Heart left ventricle (tissue), 16 donors: ENCODE data around the gene SMAGP. TPM values are rescaled to one million over a fixed set of nuclear protein-coding genes. Genes with fewer than 3 reads are reported as not detected.

Source experiments
- ATAC-seq, 4 donors: fragments of 200-7000 bp; cut with Tn5 transposase; one replicate each; pipeline ENCODE4 v1.9.1; 2020 to 2022; ENCODE audit warnings: moderate library complexity in 4 of 4, mild to moderate bottlenecking in 3 of 4, moderate number of reproducible peaks in 1 of 4
- DNase-seq, 5 donors: peaks; one replicate each; pipeline ENCODE4 v3.0.0-alpha.2; 2020
- H3K27ac ChIP-seq, 12 donors: fragments of 200-600 bp; sonication (generic) in 4 of 12; one replicate each; pipeline versions ENCODE4 v1.5.0 to v1.8.0; 2016 to 2022; ENCODE audit warnings: mild to moderate bottlenecking in 2 of 12
- H3K27me3 ChIP-seq, 9 donors: fragments of 200-600 bp; sonication (generic) in 2 of 9; one replicate each; pipeline versions ENCODE4 v1.5.1 to v1.8.0; 2016 to 2022; ENCODE audit warnings: mild to moderate bottlenecking in 3 of 9
- H3K36me3 ChIP-seq, 9 donors: fragments of 200-600 bp; sonication (generic) in 2 of 9; one replicate each; pipeline versions ENCODE4 v1.5.0 to v1.8.0; 2018 to 2022; ENCODE audit warnings: mild to moderate bottlenecking in 2 of 9
- H3K4me1 ChIP-seq, 12 donors: fragments of 200-600 bp; sonication (generic) in 4 of 12; one replicate each; pipeline versions ENCODE4 v1.5.0 to v1.8.0; 2016 to 2022; ENCODE audit warnings: mild to moderate bottlenecking in 3 of 12
- H3K4me3 ChIP-seq, 12 donors: fragments of 200-600 bp; sonication (generic) in 4 of 12; one replicate each; pipeline versions ENCODE4 v1.5.0 to v1.8.0; 2017 to 2022; ENCODE audit warnings: mild to moderate bottlenecking in 9 of 12, moderate library complexity in 4 of 12
- H3K9me3 ChIP-seq, 12 donors: fragments of 200-600 bp; sonication (generic) in 4 of 12; one replicate each; pipeline versions ENCODE4 v1.5.0 to v1.8.0; 2016 to 2022; ENCODE audit warnings: mild to moderate bottlenecking in 1 of 12
- CTCF ChIP-seq, 12 donors: fragments of 200-600 bp; sonication (generic) in 4 of 12; IDR thresholded peaks; one replicate each; pipeline versions ENCODE4 v1.5.0 to v1.8.0; 2018 to 2022; ENCODE audit warnings: antibody characterized with exemption in 12 of 12, mild to moderate bottlenecking in 5 of 12
- POLR2A ChIP-seq, 2 donors: fragments of 450-650 bp; IDR thresholded peaks; one replicate each; pipeline ENCODE4 v1.6.1; 2017; ENCODE audit warnings: antibody characterized with exemption in 2 of 2, mild to moderate bottlenecking in 2 of 2, moderate library complexity in 2 of 2
- WGBS, 4 donors: extraction: QIAGEN DNeasy Blood & Tissue Kit in 2 of 4; methylation state at CpG; one replicate each; pipeline versions ENCODE4 v1.1.5 to v1.1.7; 2013 to 2018; 5-methylcytosine and 5-hydroxymethylcytosine counted together
- intact Hi-C, 10 donors: fragments of 100-400 bp; cut with DNase I; formaldehyde crosslinking; loops; one replicate each; pipeline versions ENCODE4 v1.11.1 to v1.14.2; 2022
- polyA plus RNA-seq, 2 donors: library from polyadenylated mRNA; stranded (reverse); fragments of 200-250 nt; gene quantifications; one replicate each; pipeline ENCODE4 v1.2.3, GENCODE V29; 2013
- total RNA-seq, 9 donors: library from RNA; depleted of rRNA in 2 of 9; stranded (reverse); fragments of >200 nt in 2 of 9; fragmentation: NEBNext Ultra II Directional in 3 of 9; extraction: Animal tissue kit (Norgen Biotek cat#: 25700) in 3 of 9; gene quantifications; one replicate each; pipeline versions ENCODE4 v1.1.0 to v1.2.4, GENCODE V29; 2016 to 2023
- donor health status: ischemic (EF 13 %, LVEDD 7.1; RV severe dilation, severe dysfunction).
- donor health status: healthy with polysubstance abuse.
- donor health status: DM: no; HTN: yes; CAD: no.
- donor health status: DM: no; HTN: no; CAD: no.
- donor health status: ischemic (EF 25% LVEDD 6.9; RV normal size, moderate dysfunction).
- donor health status: ischemic (EF 25% LVEDD 5.7; RV mildly dilated, moderate dysfunction).
- donor health status: healthy.
- donor health status: DM: yes; HTN: yes; CAD: no.
- donor health status: ischemic (EF 35%, LVEDD 5.7; RV mildly dilated, moderate dysfunction).
- donor health status: nonischemic (EF 11% LVEDD 7.7; RV severe dilation, severe dysfunction).
- donor health status: DM: yes; HTN: yes; CAD: no.
- donor health status: PGD.
- donor health status: ischemic (EF 29% LVEDD 5.4; RV normal size, mild dysfunction).
- donor health status: nonischemic (EF 23%, LVEDD 6.1; RV moderate dilation, normal function).

Gene SMAGP
- total and polyA plus RNA-seq, 11 donors: 2.0 to 8.4 (median 3.7) TPM

- intact Hi-C loops: no loop called here
- Histone ChIP-seq H3K4me3 (no peak overlapping the region), H3K27ac (no peak overlapping the region), H3K36me3 (peaks cover 0 to 32% (median 12%) of the 10 kb centered on the region in 9 donors), H3K27me3 (no peaks in the 10 kb centered on the region), H3K9me3 (no peaks in the 10 kb centered on the region), H3K4me1 (no peaks in the 10 kb centered on the region)
- no peak for ATAC-seq
- TF ChIP-seq POLR2A (IDR thresholded peaks at IDR 0.05): no peak
- TF ChIP-seq CTCF (IDR thresholded peaks at IDR 0.05): no peak
- DNase-seq: no peak
- 90 to 95% (median 94%) methylated on average over 7 of the region's 7 CpGs for WGBS, 4 donors
Measured at GRCh38 chr12:51208016-51208660, 62.1 kb downstream of the SMAGP start.

DNA sequence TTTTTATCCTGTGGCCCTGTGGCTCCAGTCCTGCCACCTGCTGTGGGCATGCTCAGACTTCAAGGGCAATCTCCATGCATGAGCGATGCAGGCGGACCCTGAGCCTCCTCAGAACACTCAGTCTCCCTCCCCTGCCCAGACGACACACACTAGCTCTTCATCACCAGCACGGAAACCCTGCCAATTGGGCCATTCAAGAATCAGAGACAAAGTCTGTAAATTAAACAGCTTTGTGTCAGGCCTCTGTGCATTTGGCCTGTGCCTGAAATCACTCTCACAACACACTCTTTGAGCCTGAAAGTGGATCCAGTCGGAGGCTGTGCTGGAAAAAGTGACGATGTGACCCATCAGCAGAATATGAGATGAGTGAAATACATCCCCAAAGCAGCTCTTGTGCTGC, 64.9 kb downstream of the SMAGP start:
- Histone ChIP-seq H3K4me1 (no peaks in the 10 kb centered on the region), H3K27me3 (no peaks in the 10 kb centered on the region), H3K4me3 (no peak overlapping the region), H3K27ac (no peak overlapping the region), H3K9me3 (no peaks in the 10 kb centered on the region), H3K36me3 (peaks cover 0 to 43% (median 11%) of the 10 kb centered on the region in 9 donors)
- WGBS, 4 donors: 91 to 99% (median 95%) methylated on average over 6 of the region's 6 CpGs
- intact Hi-C loops: no loop called here
- DNase-seq (no peak), ATAC-seq (no peak)
- TF ChIP-seq CTCF (IDR thresholded peaks at IDR 0.05): no peak
- TF ChIP-seq POLR2A (IDR thresholded peaks at IDR 0.05): no peak

- Histone ChIP-seq H3K4me1 (no peaks in the 10 kb centered on the region), H3K27ac (no peak overlapping the region), H3K4me3 (no peak overlapping the region), H3K36me3 (peaks cover 0 to 37% (median 11%) of the 10 kb centered on the region in 9 donors), H3K27me3 (no peaks in the 10 kb centered on the region), H3K9me3 (no peaks in the 10 kb centered on the region)
- DNase-seq (no peak), ATAC-seq (no peak)
- intact Hi-C loops: no loop called here
- TF ChIP-seq CTCF (IDR thresholded peaks at IDR 0.05) (no peak), POLR2A (IDR thresholded peaks at IDR 0.05) (no peak)
- WGBS, 4 donors: 91 to 95% (median 93%) methylated on average over 5 of the region's 5 CpGs
Measured at GRCh38 chr12:51202718-51203117, 67.5 kb downstream of the SMAGP start.

- 89 to 95% (median 93%) methylated on average over 9 of the region's 9 CpGs for WGBS, 4 donors
- H3K27ac ChIP-seq: no peak overlapping the region
- ATAC-seq: no peak
- H3K4me3 ChIP-seq: no peak overlapping the region
- peaks cover 0 to 36% (median 4%) of the 10 kb centered on the region in 9 donors for H3K36me3 ChIP-seq
- TF ChIP-seq CTCF (IDR thresholded peaks at IDR 0.05): no peak
- no peak for TF ChIP-seq POLR2A (IDR thresholded peaks at IDR 0.05)
- intact Hi-C loops: no loop called here
- H3K27me3 ChIP-seq: no peaks in the 10 kb centered on the region
- H3K4me1 ChIP-seq: no peaks in the 10 kb centered on the region
- DNase-seq: no peak
- H3K9me3 ChIP-seq: no peaks in the 10 kb centered on the region
Measured at GRCh38 chr12:51200806-51201205, 69.4 kb downstream of the SMAGP start.
